GM19035 (cell line): Measurements from ENCODE around the gene NUBPL.
"Not testable (repeated sequence)": the region's sequence is repeated elsewhere in the genome, so short reads cannot be mapped to it uniquely, and the experiment has no call there.

Experiments used
- ATAC-seq: cut with Tn5 transposase; IDR thresholded peaks from one replicate; pipeline ENCODE4 v1.9.1; 2021; ENCODE audit not compliant: unreplicated experiment

The NUBPL gene

GRCh38 chr14:31672709-31673108 is 111.5 kb downstream of the NUBPL start:
- ATAC-seq = no peak

DNA sequence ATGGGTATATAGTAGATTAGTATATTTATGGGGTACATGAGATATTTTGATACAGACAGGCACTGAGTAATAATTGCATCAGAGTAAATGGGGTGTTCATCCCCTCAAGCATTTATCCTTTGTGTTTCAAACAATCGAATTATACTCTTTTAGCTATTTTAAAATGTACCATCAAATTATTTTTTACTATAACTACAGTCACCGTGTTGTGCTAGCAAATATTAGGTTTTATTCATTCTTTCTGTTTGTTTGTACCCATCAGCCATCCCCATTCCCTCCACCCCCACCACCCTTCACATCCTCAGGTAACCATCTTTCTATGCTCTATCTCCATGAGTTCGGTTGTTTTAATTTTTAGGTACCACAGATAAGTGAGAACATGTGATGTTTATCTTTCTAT is 115.8 kb downstream of the NUBPL start:
- ATAC-seq = no peak

DNA sequence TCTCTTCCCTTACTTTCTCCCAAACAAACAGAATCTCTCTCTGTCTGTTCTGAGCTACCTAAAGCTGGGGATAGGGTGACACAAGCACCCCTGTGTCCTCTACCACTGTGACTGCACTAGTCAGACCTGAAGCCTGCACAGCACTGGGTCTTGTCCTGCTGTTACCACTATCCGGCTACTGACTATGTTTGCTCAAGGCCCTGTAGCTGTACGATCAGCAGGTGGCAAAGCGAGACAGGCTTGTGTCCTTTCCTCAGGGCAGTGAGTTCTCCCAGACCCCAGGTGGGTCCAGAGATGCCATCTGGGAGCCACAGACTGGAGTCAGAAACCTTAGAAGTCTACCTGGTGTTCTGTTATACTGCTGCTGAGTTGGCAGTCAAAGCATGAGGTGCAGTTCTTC is 116.4 kb downstream of the NUBPL start:
- no peak for ATAC-seq

GRCh38 chr14:31678421-31679249 is 117.4 kb downstream of the NUBPL start:
- no peak for ATAC-seq

- ATAC-seq = no peak
Observed at GRCh38 chr14:31682768-31683167, 121.6 kb downstream of the NUBPL start.

- no peak for ATAC-seq
Observed at GRCh38 chr14:31687726-31688125, 126.5 kb downstream of the NUBPL start.

- no peak for ATAC-seq
Observed at GRCh38 chr14:31690056-31690455, 128.9 kb downstream of the NUBPL start.

DNA sequence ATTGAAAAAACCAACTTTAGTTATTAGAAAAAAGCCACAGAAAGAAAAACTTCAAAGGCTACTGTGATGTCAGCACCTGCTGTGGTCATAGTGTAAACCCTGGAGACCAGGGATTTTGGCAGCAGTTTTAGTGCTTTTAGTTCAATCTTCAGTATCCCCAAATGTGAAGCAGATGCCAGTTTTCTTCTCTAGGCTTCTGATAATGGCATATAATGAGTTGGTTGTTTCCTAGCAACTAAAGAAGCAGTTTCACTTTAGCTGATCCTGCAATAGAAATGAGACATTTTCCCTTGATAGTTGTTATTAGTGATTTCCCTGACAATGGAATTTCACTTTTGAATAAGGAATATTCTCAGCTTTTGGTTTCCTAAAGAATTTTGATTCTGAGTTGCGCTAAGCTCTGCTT is 131.2 kb downstream of the NUBPL start:
- no peak for ATAC-seq

- no peak for ATAC-seq
Observed at GRCh38 chr14:31696378-31696777, 135.2 kb downstream of the NUBPL start.

DNA sequence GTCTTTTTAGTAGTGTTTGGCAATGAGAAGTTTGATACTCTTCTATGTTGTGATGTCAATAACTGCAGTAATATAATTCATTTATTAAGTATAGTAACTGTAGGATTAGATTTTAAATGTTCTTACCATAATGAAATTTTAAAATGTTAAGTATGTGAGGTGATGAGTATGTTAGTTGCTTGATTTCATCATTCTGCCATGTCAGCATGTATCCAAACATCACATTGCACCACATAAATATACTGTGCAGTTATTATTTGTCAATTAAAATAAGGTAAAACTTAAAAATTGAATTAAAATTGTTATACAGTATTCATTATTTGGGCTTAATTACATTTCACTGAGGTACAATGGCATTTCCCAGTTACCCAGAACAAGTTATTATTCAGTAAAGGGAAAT is 138.6 kb downstream of the NUBPL start:
- ATAC-seq = no peak

DNA sequence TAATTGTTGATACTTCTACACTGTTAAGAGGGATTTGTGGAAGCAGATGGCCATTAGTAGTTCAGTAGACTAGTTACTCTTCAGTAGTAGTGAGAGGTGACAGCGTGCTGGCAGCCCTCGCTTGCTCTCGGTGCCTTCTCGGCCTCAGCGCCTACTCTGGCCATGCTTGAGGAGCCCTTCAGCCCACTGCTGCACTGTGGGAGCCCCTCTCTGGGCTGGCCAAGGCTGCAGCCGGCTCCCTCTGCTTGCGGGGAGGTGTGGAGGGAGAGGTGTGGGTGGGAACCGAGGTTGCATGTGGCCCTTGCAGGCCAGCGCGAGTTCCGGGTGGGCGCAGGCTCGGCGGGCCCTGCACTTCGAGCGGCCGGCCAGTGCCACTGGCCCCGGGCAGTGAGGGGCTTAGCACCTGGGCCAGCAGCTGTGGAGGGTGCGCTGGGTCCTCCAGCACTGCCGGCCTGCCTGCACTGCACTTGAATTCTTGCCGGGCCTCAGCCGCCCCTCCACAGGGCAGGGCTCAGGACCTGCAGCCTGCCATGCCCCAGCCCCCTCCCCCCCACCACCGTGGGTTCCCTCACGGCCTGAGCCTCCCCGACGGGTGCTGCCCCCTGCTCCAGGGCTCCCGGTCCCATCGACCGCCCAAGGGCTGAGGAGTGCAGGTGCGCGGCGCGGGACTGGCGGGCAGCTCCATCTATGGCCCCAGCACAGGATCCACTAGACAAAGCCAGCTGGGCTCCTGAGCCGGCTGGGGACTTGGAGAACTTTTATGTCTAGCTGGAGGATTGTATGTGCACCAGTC is 139.3 kb downstream of the NUBPL start:
- ATAC-seq = no peak

DNA sequence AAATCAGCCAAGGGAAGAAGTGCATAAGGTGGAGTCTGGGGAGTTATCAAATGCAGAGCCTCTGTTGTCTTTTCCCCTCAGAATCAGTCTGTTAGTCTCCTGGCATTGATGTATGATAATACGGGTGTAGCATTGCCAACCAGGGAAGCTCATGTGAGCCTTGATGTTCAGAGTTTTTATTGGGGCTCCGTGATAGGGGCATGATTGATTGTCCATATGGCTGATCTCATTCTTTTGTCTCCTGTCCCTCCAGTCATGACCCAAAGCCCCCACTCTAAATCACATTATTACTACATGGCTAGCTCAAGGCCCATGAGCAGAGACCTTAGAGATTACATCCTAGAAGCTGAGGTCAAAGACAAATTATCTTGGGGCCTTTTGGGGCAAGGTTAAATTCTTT is 140.9 kb downstream of the NUBPL start:
- ATAC-seq = no peak

GRCh38 chr14:31703056-31703455 is 141.9 kb downstream of the NUBPL start:
- ATAC-seq = no peak

DNA sequence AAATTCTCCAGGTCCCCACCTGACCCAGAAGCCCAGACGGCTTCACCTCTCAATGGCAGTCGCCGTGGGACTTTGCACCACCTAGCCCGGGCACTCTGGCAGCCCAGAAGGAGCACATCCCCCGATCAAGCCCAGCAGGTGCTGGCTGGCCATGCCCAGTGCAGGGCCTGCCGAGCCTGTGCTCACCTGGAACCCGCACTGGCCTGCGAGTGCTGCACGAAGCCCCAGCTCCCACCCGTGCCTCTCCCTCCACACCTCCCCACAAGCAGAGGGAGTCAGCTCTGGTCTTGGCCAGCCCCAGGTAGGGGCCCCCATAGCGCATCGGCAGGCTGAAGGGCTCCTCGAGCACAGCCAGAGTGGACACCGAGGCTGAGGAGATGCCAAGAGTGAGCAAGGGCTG is 144.5 kb downstream of the NUBPL start:
- ATAC-seq = no peak

- not testable (repeated sequence) for ATAC-seq
Observed at GRCh38 chr14:31708661-31709060, 147.5 kb downstream of the NUBPL start.

DNA sequence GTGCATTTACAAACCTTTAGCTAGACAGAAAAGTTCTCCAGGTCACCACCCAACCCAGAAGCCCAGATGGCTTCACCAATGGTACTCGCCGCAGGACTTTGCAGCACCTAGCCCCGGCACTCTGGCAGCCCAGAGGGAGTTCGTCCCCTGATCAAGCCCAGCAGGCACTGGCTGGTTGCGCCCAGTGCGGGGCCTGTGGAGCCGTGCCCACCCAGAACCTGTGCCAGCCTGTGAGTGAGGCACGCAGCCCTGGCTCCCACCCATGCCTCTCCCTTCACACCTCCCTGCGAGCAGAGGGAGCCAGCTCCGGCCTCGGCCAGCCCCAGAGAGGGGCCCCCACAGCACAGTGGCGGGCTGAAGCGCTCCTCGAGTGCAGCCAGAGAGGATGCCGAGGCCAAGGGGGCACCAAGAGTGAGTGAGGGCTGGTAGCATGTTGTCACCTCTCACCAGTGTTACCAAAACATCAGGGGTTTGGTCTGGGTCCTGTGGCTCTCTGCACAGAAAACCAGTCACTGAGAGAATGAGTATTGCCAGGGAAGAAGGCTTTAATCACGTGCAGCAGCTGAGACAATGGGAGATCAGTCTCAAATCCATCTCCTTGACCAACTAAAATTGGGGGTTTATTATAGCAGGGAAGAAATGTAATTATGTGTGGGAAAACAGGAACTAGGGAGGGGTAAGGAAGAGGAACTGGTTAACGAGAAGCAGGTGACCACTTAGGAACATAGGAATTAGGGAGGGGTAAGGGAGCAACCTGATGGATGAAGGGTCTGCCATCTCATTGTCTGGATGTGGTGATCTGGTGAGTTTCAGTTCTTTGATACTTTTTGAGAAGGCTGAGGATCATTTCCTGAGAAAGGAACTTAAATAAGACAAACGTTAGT is 151.3 kb downstream of the NUBPL start:
- ATAC-seq = no peak

- ATAC-seq = no peak
Observed at GRCh38 chr14:31716208-31716607, 155.0 kb downstream of the NUBPL start.

DNA sequence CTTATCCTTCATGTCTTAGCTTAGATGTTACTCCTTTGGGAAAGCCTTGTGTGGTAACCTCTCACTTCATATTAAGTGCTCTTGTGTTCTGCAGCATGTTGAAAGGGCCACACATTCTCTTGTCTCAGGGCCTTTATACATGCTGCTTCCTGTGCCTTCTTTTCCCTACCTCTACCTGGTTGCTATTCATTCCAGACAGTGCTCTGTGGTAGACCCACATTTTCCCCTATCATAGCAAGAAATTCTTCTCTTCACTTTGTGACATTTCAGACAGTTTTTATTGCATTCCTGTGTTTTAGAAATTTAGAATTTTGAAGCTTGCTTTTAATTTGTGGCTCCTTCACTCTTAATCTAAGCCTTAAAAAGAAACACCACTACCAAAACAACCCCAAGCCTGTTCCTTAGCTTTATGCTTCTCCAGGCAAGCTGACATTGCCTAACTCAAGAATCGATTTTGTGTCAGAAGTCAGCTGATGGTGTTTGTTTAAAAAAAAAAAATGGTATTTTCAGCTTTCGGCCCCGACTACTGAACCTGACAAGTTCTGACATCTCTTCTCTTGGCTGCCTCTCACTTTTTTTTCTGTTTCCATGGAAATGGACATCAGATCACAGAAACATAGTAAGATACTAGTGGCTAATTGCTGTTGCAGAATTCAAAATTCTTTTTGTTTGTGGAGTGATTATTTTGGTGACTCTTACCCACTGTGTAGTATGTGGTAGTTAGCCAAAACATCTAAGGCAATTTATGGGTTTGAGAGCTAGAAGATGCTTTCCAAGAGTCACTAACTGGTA is 156.3 kb downstream of the NUBPL start:
- no peak for ATAC-seq

- no peak for ATAC-seq
Observed at GRCh38 chr14:31718585-31718984, 157.4 kb downstream of the NUBPL start.

DNA sequence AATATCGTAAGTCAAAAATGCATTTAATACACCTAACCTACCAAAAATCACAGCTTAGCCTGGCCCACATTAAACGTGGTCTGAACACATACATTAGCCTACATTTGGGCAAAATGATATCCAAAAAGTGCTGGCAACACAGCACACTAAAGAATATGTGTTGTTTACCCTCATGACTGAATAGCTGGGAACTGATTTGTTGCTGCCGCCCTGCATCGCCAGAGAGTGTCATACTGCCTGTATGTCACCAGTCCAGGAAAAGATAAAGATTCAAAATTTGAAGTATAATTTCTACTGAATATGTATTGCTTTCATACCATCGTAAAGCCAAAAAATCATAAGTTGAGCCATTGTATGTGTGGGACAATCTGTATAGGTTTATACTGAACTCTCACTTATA is 157.8 kb downstream of the NUBPL start:
- ATAC-seq = no peak

DNA sequence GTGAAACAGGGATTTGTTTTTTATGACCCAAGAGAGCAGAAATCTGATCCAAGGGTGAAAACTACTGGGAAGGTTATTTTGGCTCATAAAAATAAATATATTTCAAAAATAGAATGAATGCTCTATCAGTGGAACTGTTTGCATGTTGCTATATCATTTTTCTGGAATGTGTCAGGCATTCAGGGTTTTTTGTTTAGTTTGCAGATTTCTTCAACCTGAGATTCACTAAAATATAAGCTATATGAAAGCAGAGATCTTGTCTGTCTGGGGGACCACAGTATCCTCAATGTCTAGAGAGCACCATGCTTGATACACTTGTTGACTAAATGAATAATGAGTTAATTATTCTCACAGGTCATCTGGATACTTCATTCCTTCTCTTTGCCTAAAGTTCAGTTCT is 165.1 kb downstream of the NUBPL start:
- no peak for ATAC-seq
